DMS 273 (cell line): ENCODE data around the gene TMEM167B.
"Not testable (repeated sequence)": the region's sequence is repeated elsewhere in the genome, so short reads cannot be mapped to it uniquely, and the experiment has no call there.

Source experiments
- DNase-seq: peaks from one replicate; lab custom pipeline; 2025; ENCODE audit not compliant: unreplicated experiment; lab: John Stamatoyannopoulos, UW

Gene TMEM167B

DNA sequence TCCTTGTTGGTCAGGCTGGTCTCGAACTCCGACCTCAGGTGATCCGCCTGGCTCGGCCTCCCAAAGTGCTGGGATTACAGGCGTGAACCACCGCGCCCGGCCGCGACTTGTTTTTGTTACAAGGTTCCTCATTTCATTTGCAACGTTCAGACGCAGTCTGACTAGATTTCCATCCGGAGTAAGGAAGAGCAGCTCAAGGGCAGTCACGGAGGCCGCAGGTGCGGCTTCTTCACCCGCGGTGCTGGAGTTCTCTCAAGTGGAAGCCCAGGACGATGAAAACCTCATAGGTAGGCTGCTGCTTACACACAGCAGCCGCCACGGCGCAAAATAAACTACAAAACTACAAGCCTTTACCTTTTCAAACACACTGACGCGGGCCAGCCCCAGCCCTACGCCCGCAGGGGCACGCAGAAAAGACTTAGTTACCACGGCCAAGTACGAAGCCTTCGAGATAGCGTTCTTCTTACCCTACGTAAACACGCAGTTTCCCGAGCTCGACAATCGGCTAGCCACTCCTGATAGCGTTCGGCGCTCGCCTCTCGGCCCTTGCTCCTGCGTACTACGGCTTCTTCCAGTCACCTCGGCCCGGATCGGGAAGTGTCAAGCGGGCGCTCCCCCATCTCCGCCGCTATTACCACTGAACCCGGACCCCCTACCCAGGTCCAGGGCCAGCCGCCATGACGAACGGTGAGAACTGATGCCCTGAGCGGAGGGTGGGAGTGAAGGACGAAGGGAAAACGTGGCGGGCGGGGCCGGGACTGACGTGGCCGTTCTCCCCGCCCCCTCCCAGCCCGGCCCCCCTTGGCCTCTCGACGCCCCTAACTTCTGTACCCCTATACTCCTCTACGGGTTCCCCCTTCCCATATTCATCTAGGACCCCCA, at the start of gene TMEM167B:
Gene TMEM167B, plus strand, starts transcription at position 569 of the 882 bp plus-strand sequence. Its CDS starts 109 bp downstream, at position 678.
- peak; percentile 97 for DNase-seq

DNA sequence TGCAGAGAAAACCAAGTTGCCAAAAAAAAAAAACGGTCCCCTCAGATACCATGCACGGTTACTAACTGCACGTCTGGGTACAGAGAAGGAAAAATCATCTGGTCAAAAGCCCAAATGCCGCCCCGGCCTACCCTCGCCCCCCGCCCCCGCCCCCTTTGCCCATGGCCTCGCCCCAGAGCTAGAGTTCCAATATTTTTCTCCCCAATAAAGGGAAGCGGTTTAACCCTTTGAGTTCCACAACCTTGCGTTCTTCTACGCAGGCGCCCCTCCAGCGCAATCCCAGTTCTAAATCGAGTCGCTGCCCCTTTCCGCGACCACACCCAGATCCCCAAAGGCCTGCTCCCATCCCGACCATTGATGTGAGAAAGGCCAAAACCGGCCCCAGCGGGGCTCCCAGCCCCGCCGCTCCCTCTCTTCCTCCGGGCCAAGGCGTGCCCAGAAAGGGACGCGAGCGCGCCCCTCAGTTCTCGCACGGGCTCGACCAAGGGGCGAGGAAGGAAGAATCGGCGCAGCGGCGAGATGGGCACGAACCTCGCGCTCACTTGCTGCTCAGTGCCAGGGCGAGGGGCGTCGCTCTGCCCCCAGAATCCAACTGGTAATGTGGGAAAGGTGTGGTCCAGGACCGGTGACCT, 49.5 kb upstream of the TMEM167B start:
- DNase-seq: peak; percentile 72

DNA sequence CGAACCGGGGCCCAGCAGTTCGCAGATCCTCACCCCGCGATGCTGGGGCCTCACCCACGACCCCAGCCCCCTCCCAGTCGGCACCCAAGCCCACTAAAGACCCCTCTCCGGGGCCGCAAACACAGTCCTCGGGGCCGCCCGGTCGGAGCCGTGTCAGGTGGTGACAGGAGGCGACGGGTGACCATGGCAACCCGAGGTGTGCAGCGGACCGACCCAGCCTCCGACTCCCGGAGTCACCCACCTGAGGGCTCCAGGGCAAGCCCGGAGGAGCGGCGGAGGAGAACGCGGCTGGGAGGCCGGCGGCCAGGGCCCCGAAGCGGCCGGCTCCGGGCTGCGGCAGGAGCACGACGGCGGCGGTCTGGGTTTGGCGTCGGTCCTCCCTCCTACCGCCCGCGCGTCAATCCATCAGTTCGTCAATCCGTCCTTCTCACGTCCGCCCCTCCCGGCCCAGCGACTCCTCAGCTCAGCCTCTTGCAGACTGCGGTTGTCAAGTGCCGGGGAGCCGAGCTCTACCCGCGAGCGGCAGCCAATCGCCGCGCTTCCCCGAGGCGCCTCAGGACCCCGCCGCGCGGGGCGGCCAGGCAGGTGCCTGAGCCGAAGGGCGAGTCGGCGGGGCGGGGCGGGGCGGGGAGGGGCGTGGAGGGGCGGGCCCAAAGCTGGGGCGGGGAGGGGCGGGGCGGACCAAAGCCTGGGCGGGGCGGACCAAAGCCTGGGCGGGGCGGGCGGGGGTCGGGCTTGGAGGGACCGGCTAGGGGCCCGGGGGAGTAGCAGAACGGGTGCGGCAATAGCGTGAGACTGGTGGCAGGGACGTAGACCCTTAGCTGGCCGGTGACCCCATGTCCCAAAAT, 48.7 kb upstream of the TMEM167B start, which contains the start of gene WDR47:
Gene WDR47, minus strand, starts transcription at position 482 of the 848 bp plus-strand sequence. CDS start 18,590 bp downstream, outside the sequence.
- DNase-seq: peak; percentile 99

DNA sequence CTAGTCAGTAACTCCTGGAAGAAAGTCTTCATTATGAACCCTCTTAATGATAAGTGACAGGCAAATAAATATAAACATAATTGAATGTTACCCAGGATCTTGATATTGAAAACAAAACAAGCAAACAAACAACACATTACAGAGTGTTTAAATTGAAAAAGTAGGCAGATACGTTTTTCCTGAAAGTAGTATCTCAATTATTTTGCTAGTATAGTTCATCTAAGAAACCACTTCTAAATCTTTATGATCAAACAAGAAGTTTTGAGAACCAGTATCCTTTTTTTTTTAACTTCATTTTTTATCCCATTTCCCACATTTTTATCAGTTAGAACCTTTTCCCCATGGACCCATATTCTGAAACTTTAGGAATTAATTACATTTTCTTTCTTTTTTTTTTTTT, 45.0 kb upstream of the TMEM167B start:
- no peak for DNase-seq

DNA sequence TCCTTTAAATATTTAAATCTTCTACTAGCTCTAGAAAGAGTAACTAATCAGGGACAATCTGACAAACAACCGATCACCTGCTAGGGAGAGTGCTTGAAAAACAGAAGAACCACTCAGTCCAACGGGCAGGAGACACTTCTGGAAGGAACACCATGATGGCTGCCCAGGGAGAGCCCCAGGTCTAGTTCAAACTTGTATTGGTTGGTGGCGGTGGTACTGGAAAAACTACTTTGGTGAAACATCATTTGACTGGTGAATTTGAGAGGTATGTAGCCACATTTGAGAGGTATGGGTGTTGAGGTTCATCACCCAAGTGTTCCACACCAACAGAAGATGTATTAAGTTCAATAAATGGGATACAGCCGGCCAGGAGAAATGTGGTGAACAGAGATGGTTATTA, 43.9 kb upstream of the TMEM167B start:
- no peak for DNase-seq

DNA sequence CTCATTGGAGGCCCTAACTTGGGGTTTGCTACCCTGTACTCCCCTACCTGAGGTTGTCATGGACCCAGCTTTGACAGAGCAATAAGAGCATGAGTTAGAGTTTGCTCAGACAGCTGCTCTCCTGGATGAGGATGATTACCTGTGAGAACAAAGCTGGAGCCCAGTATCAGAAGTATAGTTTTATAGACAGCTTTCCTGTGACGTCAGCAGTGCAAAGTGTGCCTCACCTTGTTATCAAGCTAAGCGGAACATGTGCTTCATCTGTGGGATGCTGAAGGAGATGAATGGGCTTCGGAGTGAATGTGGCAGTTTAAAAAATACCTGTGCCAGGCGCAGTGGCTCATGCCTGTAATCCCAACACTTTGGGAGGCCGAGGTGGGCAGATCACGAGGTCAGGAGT, 43.2 kb upstream of the TMEM167B start:
- DNase-seq: no peak

DNA sequence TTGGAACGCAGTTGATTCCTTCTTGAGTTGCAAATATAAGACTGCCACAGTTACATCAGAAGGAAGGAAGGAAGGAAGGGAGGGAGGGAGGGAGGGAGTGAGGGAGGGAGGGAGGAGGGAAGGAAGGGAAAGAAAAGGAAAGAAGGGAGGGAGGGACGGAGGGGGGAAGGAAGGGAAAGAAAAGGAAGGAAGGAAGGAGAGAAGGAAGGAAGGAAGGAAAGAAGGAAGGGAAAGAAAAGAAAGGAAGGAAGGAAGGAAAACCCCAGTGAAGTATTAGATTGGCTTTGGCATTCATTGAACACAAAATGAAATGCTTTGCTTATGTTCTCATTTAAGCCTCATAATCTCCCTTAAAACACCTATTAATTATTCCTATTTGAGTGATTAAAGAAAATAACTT, 42.2 kb upstream of the TMEM167B start:
- no peak for DNase-seq

DNA sequence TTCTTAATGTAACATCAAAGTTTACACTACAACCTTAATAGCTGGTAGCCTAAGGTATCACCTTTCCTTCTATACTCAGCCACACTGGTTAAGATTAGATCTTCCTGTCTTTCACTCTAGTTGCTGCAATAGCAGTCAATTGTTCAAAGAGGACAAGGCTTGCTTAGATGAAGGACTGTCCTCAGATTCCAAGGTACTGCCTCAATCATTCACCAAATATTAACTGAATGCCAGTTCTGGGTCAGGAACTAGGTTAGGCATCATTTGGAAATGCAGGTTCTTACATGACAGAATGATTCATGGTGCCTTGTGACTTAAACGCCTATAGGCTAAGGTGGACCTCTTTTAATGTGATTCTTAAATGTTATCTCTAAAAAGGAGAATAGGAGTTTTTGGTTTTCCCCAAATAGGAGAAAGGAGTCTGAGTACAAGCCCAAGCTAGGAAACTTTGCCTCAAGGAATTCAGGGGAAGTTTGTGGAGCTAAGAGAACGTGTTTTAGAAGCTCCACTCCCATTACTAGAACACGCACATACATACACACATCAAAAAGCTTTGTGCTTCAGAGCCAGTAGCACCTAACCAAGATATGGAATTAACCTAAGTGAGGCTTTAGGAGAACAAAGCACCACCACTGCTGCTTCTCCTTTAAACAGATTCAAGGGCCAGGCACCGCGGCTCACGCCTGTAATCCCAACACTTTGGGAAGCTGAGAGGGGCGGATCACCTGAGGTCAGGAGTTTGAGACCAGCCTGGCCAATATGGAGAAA, 40.2 kb upstream of the TMEM167B start:
- DNase-seq: no peak

DNA sequence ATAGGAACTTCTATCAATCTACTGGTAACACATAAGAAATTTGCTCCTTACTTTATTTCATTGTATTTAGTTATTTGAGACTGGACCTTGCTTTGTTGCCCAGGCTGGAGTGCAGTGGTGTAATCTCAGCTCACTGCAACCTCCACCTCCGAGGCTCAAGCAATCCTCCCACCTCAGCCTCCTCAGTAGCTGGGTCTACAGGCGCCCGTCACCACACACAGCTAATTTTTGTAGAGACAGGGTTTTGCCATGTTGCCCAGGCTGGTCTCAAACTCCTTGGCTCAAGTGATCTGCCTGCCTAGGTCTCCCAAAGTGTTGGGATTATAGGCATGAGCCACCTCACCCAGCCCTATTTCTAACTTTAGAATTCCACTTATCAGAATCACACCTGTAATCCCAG, 38.4 kb upstream of the TMEM167B start:
- DNase-seq: not testable (repeated sequence)

DNA sequence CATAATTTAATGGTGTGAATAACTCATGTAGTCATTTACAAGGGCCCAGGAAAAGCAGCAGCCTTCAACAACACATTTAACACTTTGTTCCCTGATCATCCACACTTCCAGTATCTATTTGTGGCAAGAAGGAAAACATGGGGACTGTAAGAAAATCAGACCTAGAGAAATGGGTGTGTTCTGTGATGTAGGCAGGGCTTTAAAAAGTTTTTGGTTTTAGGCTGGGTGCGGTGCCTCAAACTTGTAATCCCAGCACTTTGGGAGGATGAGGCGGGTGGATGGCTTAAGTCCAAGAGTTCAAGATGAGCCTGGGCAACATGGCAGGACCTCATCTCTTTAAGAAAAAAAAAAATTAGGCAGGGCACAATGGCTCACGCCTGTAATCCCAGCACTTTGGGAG, 34.5 kb upstream of the TMEM167B start:
- DNase-seq: no peak

DNA sequence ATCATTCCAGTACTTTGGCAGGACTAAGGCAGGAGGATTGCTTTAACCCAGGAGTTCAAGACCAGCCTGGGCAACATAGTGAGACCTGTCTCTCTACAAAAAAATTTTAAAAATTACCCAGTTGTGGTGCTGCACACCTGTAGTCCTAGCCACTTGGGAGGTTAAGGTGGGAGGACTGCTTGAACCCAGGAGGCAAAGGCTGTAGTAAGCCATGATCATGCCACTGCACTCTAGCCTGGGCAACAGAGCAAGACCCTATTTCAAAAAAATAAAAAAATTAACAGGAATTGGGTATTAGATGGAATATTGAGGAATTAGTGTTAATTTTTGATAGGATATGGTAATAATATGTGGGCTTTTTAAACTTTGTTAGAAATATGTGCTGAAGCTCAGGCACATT, 31.5 kb upstream of the TMEM167B start:
- no peak for DNase-seq

DNA sequence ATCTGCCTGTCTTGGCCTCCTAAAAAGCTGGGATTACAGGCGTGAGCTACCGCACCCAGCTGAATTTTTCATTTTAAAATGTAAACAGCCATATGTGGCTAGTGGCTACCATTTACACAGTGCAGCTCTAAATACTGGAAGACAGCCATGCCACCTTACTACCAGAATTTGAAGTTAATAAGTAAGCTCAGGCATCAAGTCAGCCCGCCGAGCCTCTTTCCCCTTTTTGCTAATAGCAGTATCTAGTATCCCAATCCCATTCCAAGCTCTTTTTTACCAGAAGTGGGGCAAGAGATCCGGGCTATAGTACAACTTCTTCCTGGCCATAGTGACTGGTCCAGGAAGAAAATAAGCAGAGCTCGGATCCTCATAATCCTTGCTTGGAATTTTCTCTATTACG, 29.9 kb upstream of the TMEM167B start:
- DNase-seq: no peak

DNA sequence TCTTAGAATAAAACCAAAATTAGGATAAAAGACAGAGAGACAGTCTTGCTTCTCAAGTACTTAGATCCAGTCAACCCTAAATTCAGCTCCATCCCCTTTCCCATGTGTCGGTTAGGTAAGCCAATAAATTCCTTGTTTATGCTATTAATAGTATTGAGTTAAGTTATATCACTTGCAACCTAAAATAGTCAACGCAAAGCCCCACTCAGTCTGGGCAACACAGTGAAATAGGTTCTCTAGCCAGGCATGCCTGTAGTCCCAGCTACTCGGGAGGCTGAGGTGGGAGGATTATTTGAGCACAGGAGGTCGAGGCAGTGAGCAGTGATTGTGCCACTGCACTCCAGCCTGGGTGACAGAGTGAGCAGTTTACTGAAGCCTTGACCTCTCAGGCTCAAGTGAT, 29.4 kb upstream of the TMEM167B start:
- DNase-seq: no peak

DNA sequence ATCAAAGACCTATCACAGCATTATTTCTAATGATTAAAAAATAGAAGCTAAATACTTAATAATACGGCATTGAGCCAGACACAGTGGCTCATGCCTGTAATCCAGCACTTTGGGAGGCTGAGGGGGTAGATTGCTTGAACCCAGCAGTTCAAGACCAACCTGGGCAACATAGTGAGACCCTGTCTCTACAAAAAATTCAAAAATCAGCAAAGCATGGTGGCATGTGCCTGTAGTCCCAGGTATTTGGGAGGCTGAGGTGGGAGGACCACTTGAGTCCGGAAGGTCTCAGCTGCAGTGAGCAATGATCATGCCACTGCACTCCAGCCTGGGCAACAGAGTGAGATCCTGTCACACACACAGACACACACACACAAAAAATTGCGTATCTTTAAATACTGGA, 25.4 kb upstream of the TMEM167B start:
- no peak for DNase-seq

DNA sequence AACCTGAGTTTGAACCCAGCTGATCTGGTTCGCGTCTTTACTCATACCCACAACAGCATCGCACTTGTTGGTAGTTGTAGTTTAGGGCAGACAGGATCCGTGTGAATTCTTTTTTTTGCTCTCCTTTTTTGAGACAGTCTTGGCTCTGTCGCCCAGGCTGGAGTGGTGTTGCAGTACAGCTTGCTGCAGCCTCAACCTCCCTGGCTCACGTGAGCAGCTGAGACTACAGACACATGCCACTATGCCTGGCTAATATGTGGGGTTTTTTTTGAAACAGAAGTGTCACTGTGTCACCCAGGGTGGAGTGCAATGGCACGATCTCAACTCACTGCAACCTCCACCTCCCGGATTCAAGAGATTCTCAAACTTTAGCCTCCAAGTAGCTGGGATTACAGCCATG, 22.7 kb upstream of the TMEM167B start:
- DNase-seq: no peak

DNA sequence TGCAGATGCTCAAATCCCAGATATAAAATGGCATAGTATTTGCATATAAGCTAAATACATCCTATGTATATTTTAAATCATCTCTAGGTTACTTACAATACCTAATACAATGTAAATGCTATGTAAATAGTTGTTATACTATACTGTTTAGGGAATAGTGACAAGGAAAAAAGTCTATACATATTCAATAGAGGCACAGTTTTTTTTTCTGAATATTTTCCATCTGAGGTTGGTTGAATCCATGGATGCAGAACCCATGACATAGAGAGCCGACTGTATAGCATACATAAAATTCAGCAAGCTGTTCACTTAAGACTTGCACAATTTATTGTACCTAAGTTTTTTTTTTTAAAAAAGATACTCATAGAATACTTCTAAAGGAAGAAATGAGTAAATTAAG, 21.3 kb upstream of the TMEM167B start:
- no peak for DNase-seq

DNA sequence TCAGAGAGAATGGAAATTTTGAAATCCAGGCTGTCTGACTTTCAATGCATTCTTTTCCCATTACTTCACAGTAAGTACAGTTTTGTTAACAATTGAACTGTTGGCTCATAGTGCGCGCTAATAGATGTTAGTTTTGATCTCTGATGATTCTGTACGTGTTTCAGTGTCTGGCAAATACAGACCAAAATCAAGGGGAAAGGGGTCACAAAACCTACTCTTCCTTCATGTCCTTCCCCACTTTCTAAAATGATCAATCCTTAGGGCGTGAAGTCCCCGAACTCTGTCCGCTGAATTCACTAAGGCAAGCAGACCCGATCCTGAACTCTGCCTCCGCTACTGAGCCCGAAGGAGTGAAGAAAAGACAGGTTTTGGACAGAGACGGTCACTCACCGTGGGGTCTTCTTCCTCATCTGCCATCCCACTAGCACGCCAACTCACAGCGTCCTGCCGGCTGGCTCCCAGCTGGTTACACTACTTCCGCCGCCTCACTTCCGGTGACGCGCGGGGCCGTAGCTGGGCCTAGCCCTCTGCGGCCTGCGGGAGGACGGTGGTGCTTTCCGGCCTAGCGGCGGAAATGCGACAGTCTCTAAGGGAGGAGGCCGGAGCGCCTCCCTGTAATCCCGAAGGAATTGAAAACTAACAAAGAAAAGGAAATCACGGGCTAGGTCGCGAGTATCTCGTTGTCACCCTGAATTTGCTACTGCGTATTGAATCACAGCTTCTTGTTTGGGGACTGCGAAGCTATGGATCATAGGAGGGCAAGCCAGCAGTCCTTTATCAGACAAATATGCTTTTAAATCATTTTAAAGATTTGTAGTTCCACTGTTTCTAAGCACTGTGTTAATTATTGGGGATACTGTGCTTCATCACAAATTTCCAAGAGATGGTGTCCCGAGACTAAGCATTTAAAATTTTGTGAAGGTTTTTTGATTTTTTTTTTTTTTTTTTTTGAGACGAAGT, 14.8 kb upstream of the TMEM167B start, which contains the start of gene TAF13:
Gene TAF13, minus strand, starts transcription at position 473 of the 960 bp plus-strand sequence. Its CDS starts 56 bp downstream, at position 417.
- DNase-seq: peak; percentile 98

DNA sequence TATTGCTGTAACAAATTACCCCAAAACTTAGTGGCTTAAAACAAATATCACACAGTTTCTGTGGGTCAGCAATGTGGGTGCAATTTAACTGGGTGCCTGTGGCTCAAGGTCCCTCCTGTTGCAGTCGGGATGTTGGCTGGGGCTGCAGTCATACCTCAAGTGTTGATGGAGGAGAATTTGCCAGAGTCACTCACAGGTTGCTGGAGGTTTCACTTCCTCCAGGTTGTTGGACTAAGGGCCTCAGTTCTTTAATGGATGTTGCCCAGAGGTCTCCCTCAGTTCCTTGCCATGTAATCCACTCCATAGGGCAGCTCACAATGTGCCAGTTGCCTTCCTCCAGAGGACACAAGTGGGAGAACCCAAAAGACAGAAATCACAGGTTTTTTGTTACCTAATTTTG, 12.2 kb upstream of the TMEM167B start:
- no peak for DNase-seq

DNA sequence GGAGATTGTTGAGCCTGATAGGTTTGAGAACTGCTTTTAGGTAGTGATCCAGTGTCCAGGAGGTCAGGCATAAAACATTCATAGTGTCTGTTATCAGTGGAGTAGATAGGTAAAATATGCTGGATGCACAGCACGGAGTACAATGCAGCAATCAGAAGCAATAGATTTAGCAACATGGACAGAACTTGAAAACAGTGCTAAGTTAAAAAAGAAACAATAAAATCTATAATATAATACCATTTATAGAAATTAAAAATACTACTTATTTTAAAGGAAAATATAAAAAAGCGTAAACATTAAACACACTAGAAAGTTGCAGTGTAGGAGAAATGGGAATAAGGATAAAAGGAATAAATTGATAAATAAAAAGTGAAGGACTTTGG, 11.3 kb upstream of the TMEM167B start:
- no peak for DNase-seq
